Measurements from ENCODE around the gene GABBR2.
A peak's percentile ranks its signal among the peaks of the same experiment; 100 is the strongest.

GABBR2 gene

GRCh38 chr9:98708933-98709911, at the start of gene GABBR2:
Gene GABBR2, minus strand, starts transcription at chr9:98708935. Its CDS starts 198 bp downstream, at chr9:98708737.
- ATAC-seq (ENCODE audit: low read depth) (0 out of 3 replicates have a peak, but pooled peaks have one; percentile 10), DNase-seq (ENCODE audit: low spot score) (no peak)
- Histone ChIP-seq H3K36me3 (ENCODE audit: low read depth) (no peaks in the 10 kb centered on the region), H3K4me3 (ENCODE audit: severe bottlenecking) (peak within 1 kb of the TSS; percentile 22), H3K4me1 (ENCODE audit: insufficient read depth, poor library complexity, severe bottlenecking) (no peaks in the 10 kb centered on the region), H3K9me3 (ENCODE audit: severe bottlenecking) (no peaks in the 10 kb centered on the region), H3K27me3 (ENCODE audit: insufficient read depth, poor library complexity, severe bottlenecking) (peaks cover 76% of the 10 kb centered on the region), H3K27ac (ENCODE audit: poor library complexity, severe bottlenecking) (no peak within 1 kb of the TSS)
- TF ChIP-seq CTCF (IDR thresholded peaks at IDR 0.05; ENCODE audit: poor library complexity, severe bottlenecking), result no peak

DNA sequence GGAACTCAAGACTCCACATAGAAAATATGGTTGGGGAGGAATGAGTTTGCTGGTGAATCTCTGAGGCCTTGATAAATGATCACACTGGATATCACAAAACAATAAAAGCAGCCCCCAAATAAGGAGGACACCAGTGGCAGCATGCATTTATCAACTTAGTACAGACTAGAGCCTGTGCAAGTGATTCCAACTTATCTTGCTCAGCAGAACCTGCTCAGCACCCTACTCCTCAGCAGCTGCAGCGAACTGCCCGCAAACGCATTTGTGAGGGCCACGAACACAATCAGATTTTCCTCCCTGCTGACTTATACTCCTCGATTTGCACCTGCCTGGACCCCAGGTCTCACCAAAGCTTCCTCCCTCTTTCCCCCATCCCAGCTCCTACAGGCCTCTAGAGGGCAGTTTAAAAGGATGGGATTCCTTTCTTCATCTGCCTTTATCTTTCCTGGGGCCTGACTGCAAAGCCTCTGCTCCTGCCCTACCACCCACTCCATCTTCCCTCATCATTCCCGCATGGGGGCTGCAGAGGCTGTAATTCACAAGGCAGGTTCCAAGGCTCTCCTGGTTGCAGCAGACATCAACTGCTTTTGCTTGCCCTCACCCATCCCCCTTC, 46.4 kb upstream of the GABBR2 start:
- TF ChIP-seq CTCF (IDR thresholded peaks at IDR 0.05; ENCODE audit: poor library complexity, severe bottlenecking), result no peak
- Histone ChIP-seq H3K27ac (ENCODE audit: poor library complexity, severe bottlenecking) (no peak overlapping the region), H3K9me3 (ENCODE audit: severe bottlenecking) (no peaks in the 10 kb centered on the region), H3K27me3 (ENCODE audit: insufficient read depth, poor library complexity, severe bottlenecking) (no peaks in the 10 kb centered on the region), H3K36me3 (ENCODE audit: low read depth) (no peaks in the 10 kb centered on the region; the same call in 1 of the 2 replicates), H3K4me3 (ENCODE audit: severe bottlenecking) (no peak overlapping the region), H3K4me1 (ENCODE audit: insufficient read depth, poor library complexity, severe bottlenecking) (no peaks in the 10 kb centered on the region)
- ATAC-seq (ENCODE audit: low read depth), result no peak
- no peak for DNase-seq (ENCODE audit: low spot score)

DNA sequence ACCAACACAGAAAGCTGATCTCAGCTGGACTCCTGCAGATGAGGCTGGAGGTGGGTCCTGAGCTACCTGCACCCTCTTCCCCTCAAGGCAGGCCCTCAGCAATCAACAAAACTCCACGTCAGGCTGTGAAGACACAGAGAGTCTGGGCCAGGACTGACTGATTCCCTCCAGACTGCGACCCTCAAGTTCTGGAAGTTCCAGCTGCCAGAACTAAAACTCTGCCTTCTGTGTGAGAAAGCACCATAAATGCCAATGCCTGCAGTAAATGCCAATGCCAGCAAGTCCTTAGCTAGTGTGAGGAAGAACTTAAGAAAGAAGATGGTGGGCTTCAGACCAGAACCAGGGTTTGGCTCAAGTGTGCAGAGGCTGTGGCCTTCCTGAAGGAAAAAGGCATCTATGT, 42.5 kb upstream of the GABBR2 start:
- no peak overlapping the region for H3K27ac ChIP-seq (ENCODE audit: poor library complexity, severe bottlenecking)
- H3K9me3 ChIP-seq (ENCODE audit: severe bottlenecking), result no peaks in the 10 kb centered on the region
- TF ChIP-seq CTCF (IDR thresholded peaks at IDR 0.05; ENCODE audit: poor library complexity, severe bottlenecking), result no peak
- no peaks in the 10 kb centered on the region for H3K4me1 ChIP-seq (ENCODE audit: insufficient read depth, poor library complexity, severe bottlenecking)
- H3K27me3 ChIP-seq (ENCODE audit: insufficient read depth, poor library complexity, severe bottlenecking), result no peaks in the 10 kb centered on the region
- no peak for ATAC-seq (ENCODE audit: low read depth)
- no peaks in the 10 kb centered on the region; the same call in 1 of the 2 replicates for H3K36me3 ChIP-seq (ENCODE audit: low read depth)
- no peak overlapping the region for H3K4me3 ChIP-seq (ENCODE audit: severe bottlenecking)
- no peak for DNase-seq (ENCODE audit: low spot score)

DNA sequence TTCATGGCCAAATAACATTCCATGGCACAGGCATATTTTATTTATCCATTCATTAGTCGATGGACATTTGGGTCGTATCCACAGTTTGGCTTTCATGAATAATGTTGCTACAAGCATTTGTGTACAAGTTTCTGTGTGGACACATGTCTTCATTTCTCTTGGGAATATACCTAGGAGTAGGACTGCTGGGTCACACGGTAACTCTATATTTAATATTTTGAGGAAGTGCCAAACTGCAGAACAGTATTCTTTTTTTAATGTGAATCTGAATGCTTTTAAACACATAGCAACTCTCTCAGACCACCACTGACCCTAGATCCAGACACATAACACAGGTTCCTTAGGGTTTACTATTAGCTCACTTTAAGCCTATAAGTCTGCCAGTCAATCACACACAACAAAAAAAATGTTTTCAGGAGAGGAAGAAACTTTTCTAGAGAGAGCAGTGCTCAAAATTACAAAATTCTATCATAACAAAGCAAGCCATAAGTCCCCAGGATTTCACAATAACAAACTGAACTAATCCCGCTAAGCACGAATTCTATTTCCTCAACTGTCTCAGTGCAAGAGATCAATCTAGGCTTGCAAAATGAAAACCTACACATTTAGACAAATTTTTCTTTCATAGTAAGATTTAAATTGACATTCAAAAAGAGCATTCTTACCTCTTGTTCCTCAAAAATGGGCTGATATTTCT, 41.8 kb upstream of the GABBR2 start:
- Histone ChIP-seq H3K36me3 (ENCODE audit: low read depth) (no peaks in the 10 kb centered on the region; the same call in 1 of the 2 replicates), H3K27ac (ENCODE audit: poor library complexity, severe bottlenecking) (no peak overlapping the region), H3K9me3 (ENCODE audit: severe bottlenecking) (no peaks in the 10 kb centered on the region), H3K4me1 (ENCODE audit: insufficient read depth, poor library complexity, severe bottlenecking) (no peaks in the 10 kb centered on the region), H3K27me3 (ENCODE audit: insufficient read depth, poor library complexity, severe bottlenecking) (no peaks in the 10 kb centered on the region), H3K4me3 (ENCODE audit: severe bottlenecking) (no peak overlapping the region)
- no peak for TF ChIP-seq CTCF (IDR thresholded peaks at IDR 0.05; ENCODE audit: poor library complexity, severe bottlenecking)
- DNase-seq (ENCODE audit: low spot score) (no peak), ATAC-seq (ENCODE audit: low read depth) (no peak)
